HG03139 (cell line): Measurements from ENCODE around the gene AATK.

Experiments used
- ATAC-seq: cut with Tn5 transposase; IDR thresholded peaks from one replicate; pipeline ENCODE4 v1.9.1; 2021; ENCODE audit not compliant: unreplicated experiment

AATK gene

GRCh38 chr17:81118308-81119221, 47.5 kb downstream of the AATK start:
- no peak for ATAC-seq

DNA sequence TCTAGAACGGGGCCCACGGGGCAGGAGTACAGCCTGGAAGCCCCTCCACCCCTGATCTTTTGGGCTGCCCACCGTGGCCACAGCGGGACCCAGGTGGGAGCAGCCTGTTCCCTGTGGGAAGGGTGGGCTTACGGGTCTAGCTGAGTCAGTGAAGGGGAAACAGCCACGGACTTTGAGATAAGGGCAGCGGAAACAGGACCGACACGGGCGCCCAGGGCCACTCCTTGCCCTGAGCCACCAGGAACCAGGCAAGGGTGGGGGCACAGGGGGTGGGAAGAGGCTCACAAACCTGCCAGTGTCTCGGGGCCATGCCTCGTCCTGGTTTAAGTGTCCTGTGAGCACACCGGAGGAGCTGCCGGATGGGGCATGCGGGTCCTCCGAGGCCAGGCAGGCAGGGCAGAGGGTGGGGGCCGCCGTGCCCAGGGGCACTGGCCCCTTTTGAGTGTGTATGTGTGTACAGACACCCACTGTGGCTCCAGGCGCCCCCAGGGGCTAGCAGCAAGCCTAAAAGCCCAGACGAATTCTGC, 48.3 kb downstream of the AATK start:
- no peak for ATAC-seq

GRCh38 chr17:81116704-81117103, 49.3 kb downstream of the AATK start:
- ATAC-seq = no peak

GRCh38 chr17:81115749-81116464, 50.1 kb downstream of the AATK start:
- ATAC-seq = no peak

DNA sequence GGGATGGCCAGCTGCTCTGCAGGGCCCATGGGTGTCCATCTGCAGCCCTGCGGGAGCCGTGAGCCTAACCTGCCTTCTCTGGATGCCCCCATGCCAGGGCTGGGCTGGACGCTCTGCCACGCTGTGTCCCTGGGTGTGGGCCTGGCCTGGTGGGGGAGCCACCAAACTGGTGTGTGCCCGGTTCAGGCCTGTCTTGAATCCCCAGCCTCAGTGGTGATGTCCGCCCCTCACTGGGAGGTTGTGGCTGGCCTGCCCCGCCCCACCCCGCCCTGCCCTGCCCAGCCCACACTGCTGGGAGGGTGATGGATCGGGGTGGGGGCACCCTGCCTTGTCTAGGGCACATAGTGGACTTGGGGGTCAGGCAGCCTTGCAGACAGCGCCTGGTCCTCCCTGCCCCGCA, 50.8 kb downstream of the AATK start:
- ATAC-seq = no peak

DNA sequence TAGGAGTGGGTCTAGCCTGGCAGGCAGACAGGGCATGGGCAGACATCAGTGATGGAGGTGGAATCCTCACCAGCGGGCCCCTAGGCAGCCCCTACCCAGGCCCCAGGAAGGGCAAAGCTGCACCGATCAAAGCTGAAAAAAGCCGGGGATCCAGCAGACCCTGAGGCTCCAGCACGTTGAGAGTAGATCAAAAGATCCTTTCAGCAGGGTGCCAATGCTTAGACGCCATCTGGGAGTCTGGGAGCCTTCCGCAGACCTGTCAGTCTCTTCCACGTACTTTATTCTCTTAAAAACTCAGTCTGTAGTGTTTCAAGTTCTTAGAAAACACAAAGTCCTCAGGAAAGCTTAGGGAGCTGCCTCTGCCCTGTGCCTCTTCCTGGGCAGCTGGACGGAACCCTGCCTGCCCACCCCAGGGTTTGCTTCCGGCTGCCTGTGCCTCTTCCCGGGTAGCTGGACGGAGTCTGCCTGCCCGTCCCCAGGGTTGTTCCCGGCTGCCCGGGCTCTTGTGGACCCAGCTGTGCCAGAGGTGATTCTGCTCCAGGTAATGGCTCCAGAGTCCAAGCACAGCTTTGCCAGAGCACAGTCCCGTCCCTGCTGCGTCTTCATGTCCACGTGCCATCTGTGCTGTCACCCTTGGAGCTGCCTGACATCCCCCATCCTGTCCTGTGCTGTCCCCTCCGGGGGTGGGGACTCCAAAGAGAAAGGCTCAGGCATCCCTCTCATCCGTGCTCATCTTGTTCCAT, 51.5 kb downstream of the AATK start:
- ATAC-seq = no peak

DNA sequence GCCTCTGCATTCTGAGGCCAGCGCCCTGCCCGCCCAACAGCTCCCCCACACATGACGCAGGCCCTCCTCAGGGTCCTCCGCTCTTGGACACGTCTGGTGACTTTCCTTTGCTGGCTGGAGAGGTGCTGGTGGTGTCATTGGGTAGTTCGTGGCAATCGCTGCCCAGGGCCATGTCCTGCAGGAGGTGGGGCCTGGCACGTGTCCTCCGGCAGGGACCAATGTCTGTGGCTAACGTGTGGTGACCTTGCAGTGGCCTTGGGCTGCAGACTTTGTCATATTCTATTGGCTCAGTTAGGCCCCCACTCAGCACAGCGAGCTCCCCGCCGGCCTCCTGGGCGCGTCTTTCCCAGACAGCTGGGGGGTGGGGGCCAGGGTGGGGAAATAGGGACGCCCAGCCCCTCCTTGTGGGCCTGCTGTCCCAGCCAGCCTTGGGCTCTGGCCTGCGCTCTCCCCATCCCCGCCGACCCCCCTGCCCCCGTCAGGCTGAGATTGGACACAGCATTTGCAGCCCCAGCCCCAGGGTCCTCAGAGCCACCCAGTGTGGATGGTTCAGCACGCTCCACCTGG, 52.8 kb downstream of the AATK start:
- no peak for ATAC-seq

DNA sequence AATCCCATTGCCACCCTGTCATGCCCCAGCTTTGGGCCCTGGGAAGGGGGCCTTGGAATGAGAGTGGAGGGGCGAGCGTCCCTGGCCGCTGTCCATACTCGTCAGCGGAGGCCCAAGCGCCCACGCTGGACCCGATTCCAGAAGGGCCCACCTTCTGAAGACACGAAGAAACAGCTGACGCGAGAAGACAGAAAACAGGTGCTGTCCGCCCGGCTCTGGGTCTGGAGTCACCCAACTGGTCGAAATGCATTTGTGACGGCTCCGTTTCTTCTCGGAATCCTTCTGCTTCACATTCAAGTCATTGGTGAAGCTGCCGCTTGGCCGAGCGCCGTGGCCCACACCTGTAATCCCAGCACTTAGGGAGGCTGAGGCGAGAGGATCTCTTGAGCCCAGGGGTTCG, 53.6 kb downstream of the AATK start:
- ATAC-seq = no peak

- no peak for ATAC-seq
Measured at GRCh38 chr17:81111066-81111465, 55.0 kb downstream of the AATK start.

GRCh38 chr17:81110488-81111040, 55.5 kb downstream of the AATK start:
- no peak for ATAC-seq

GRCh38 chr17:81109957-81110356, 56.1 kb downstream of the AATK start:
- no peak for ATAC-seq

DNA sequence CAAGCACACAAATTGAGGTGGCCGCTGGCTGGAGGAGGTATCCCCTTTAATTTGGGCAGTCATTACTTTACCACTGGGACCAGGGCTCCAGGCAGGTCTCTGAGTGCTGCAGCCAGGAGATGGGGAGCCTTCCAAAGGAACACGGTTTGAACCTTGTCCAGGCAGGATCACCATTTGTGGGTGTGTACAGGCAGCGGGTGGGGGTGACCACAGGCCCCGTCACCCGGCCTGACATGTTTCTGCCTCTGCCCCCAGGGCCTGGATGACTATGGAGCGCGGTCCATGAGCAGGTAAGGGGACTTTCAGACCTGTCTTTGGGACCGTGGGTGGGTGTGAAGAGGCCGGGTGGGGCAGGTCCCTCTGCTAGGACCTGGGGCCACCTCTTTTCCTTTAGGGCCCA, 57.8 kb downstream of the AATK start:
- ATAC-seq = no peak

DNA sequence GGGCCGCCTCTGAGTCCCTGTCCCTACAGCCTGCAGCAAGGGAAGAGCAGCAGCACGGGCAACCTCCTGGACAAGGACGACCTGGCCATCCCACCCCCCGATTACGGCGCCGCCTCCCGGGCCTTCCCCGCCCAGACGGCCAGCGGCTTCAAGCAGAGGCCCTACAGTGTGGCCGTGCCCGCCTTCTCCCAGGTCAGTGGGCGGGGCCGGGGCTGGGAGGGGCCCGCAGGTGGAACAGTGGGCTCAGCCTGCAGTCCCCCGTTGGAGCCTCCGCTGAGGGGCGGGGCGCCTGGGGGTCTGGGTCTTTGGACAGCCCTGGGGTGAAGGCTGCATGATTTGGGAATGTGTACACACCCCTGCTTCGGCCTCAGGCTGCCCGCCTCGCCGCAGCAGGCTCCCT, 59.3 kb downstream of the AATK start:
- no peak for ATAC-seq

GRCh38 chr17:81103379-81103778, 62.6 kb downstream of the AATK start:
- ATAC-seq = no peak

DNA sequence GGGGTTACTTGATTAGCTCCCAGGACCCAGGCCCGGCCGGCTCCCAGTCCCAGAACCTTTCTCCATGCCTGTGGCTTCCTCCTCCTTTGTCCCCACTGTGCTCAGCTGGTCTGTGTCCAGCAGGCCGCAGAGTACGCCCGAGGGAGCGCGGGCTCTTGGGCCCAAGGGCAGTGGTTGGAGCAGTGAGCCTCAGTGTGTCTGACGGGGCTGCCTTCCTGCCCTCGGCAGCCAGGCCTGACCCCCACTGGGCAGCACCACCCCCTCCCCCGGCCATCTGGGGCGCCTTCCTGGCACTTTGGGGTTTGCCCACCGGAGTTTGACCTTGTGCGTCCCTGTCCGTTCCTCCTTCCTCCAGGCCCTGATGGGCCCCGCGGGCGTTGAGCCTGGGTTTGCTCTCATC, 63.2 kb downstream of the AATK start:
- ATAC-seq = no peak

- ATAC-seq = no peak
Measured at GRCh38 chr17:81102352-81102751, 63.7 kb downstream of the AATK start.

DNA sequence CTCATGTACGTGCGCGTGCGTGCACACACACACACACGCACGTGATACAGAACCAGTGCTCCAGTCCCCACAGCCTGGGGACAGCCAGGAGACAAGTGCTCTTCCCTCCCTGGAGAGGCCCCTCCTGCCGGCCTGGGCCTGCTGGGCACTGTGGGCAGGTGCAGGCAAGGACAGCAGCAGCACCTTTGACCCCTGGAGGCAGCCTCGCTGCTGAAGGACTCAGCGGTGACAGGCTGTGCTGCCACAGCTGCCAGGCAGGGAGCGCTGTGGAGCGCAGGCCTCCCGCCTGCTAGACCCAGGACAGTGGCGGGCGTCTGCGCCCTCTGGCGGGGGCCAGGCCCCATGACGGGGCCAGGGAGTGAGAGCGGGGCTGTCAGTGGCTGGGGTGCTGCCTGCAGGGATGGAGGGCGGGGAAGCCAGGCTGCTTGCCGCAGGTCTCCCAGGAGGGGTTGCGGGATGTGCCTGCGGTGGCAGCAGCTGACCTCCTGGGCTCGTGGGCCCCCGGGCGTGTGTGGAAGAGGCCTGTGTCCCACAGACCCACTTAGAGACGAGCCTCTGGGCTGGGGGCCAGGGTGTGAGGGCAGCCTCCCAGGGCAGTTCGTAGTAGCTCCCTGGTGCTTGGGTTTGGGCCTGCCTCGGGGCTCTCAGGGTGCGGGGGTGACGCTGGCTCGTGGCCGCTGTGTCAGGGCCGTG, 64.3 kb downstream of the AATK start:
- no peak for ATAC-seq

DNA sequence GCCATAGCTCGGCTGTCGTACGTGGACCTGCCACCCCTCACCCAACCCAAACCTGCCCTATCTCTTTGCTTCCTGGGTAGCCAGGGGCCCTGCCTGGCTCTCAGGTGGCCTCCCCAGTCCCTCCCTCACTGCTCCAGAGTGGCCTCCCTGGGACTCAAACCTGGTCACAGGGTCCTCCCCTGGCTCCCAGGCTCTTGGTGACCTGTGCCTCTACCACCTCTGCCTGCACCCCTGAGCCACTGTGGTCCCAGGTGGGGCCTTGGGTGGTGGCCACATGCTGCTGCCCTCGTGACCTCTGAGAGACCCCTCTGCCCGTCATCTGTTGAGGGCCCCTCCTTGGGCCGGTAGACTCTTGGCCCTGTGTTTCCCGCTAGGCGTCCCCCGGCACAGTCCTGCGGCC, 65.4 kb downstream of the AATK start:
- no peak for ATAC-seq

DNA sequence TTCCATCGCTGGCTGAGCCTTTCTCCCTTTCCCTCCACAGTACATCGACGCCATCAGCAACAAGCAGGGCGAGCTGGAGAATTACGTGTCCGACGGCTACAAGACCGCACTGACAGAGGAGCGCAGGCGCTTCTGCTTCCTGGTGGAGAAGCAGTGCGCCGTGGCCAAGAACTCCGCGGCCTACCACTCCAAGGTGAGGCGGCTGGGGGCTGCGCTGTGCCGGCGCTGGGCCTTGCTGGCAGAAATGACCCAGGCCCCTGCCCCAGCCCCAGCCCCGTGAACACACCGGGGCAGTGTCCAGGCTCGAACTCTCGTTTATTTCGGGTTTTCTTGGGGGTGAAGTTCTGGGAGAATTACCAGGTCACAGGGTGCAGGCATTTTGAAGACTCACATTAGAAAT, 66.1 kb downstream of the AATK start:
- no peak for ATAC-seq

GRCh38 chr17:81097943-81098308, 68.1 kb downstream of the AATK start:
- ATAC-seq = no peak
